Neuronal stem cell (in vitro differentiated cells): ENCODE measurements around the gene CHST11.

Source experiments
- DNase-seq: peaks from one replicate; pipeline ENCODE4 v3.0.0-alpha.2; 2013; ENCODE audit warnings: low spot score
- H2AFZ ChIP-seq: one replicate; pipeline ENCODE4 v1.6.1; 2013; ENCODE audit warnings: mild to moderate bottlenecking, low read length, inconsistent platforms
- H2AK5ac ChIP-seq: 2 replicates; pipeline ENCODE4 v1.6.1; 2013; ENCODE audit warnings: low read depth, mild to moderate bottlenecking, inconsistent platforms, low read length, moderate library complexity, mixed read lengths
- H2BK120ac ChIP-seq: 2 replicates; pipeline ENCODE4 v1.6.1; 2013; ENCODE audit warnings: low read depth, mild to moderate bottlenecking, inconsistent platforms, low read length, moderate library complexity, mixed read lengths
- H2BK12ac ChIP-seq: one replicate; pipeline ENCODE4 v1.6.1; 2013; ENCODE audit warnings: low read length, inconsistent platforms
- H2BK15ac ChIP-seq: 2 replicates; pipeline ENCODE4 v1.6.1; 2013; ENCODE audit warnings: mild to moderate bottlenecking, low read length, inconsistent platforms, mixed read lengths
- H2BK5ac ChIP-seq: one replicate; pipeline ENCODE4 v1.6.1; 2013; ENCODE audit warnings: inconsistent platforms, mild to moderate bottlenecking, low read length, moderate library complexity
- H3K14ac ChIP-seq: one replicate; pipeline ENCODE4 v1.6.1; 2013; ENCODE audit warnings: low read length, inconsistent platforms
- H3K18ac ChIP-seq: 2 replicates; pipeline ENCODE4 v1.6.1; 2013; ENCODE audit warnings: low read length, inconsistent platforms
- H3K23ac ChIP-seq: 2 replicates; pipeline ENCODE4 v1.6.1; 2013; ENCODE audit warnings: low read depth, mild to moderate bottlenecking, mixed read lengths, low read length, inconsistent platforms; ENCODE audit not compliant: poor library complexity
- H3K27ac ChIP-seq: replicated peaks from 3 replicates; pipeline ENCODE4 v1.5.1; 2013; ENCODE audit warnings: low read length, inconsistent platforms
- H3K27me3 ChIP-seq, 3 experiments: 2 replicates each; pipeline ENCODE4 v1.6.1; 2013; ENCODE audit warnings: low read length in 3 of 3, mild to moderate bottlenecking in 2 of 3, inconsistent platforms in 1 of 3, low read depth in 1 of 3, mixed read lengths in 1 of 3, moderate library complexity in 1 of 3; ENCODE audit not compliant: control insufficient read depth in 3 of 3, insufficient read depth in 3 of 3
- H3K36me3 ChIP-seq, 2 donors: replicated peaks in 1 of 2; 2 replicates each; pipeline ENCODE4 v1.6.1; 2013; ENCODE audit warnings: low read length in 2 of 2; ENCODE audit not compliant: control insufficient read depth in 2 of 2, insufficient read depth in 2 of 2
- H3K4ac ChIP-seq: 2 replicates; pipeline ENCODE4 v1.6.1; 2013; ENCODE audit warnings: inconsistent platforms, mild to moderate bottlenecking, low read length, moderate library complexity
- H3K4me1 ChIP-seq, 2 donors: 1 replicate in 1 of 2; 2 replicates in 1 of 2; pipeline ENCODE4 v1.6.1; 2013; ENCODE audit warnings: low read length in 2 of 2, low read depth in 1 of 2; ENCODE audit not compliant: control insufficient read depth in 2 of 2, insufficient read depth in 1 of 2
- H3K4me2 ChIP-seq: one replicate; pipeline ENCODE4 v1.6.1; 2013; ENCODE audit warnings: mild to moderate bottlenecking, low read length, inconsistent platforms; ENCODE audit not compliant: insufficient read depth, poor library complexity, severe bottlenecking
- H3K4me3 ChIP-seq, 2 donors: 2 replicates each; pipeline ENCODE4 v1.5.1; 2013; ENCODE audit warnings: low read length in 2 of 2, mild to moderate bottlenecking in 2 of 2, inconsistent platforms in 1 of 2, moderate library complexity in 1 of 2
- H3K79me1 ChIP-seq: one replicate; pipeline ENCODE4 v1.6.1; 2013; ENCODE audit warnings: low read depth, mild to moderate bottlenecking, inconsistent platforms, low read length, moderate library complexity
- H3K9ac ChIP-seq: one replicate; pipeline ENCODE4 v1.6.1; 2013; ENCODE audit warnings: mild to moderate bottlenecking, low read depth, low read length, inconsistent platforms; ENCODE audit not compliant: poor library complexity
- H3K9me3 ChIP-seq, 2 donors: replicated peaks in 1 of 2; 2 replicates each; pipeline versions ENCODE3 to v1.6.1; 2013; ENCODE audit warnings: low read length in 2 of 2, mild to moderate bottlenecking in 2 of 2, inconsistent platforms in 1 of 2, low read depth in 1 of 2, mixed read lengths in 1 of 2, moderate library complexity in 1 of 2; ENCODE audit not compliant: control insufficient read depth in 2 of 2, insufficient read depth in 1 of 2
- H4K8ac ChIP-seq: one replicate; pipeline ENCODE4 v1.6.1; 2013; ENCODE audit warnings: low read depth, mild to moderate bottlenecking, inconsistent platforms, low read length, moderate library complexity
- H4K91ac ChIP-seq: one replicate; pipeline ENCODE4 v1.6.1; 2013; ENCODE audit warnings: low read length, low read depth, mild to moderate bottlenecking, inconsistent platforms; ENCODE audit not compliant: poor library complexity
- WGBS, 2 donors: extraction: QIAGEN DNeasy Blood & Tissue Kit; methylation state at CpG; one replicate each; pipeline ENCODE4 v1.1.7; 2013; ENCODE audit warnings: missing lambda C conversion rate in 2 of 2, mixed read lengths in 1 of 2; ENCODE audit not compliant: insufficient read length in 2 of 2, insufficient replicate concordance in 1 of 2; ENCODE audit errors: extremely low coverage in 2 of 2; 5-methylcytosine and 5-hydroxymethylcytosine counted together

CHST11 gene

DNA sequence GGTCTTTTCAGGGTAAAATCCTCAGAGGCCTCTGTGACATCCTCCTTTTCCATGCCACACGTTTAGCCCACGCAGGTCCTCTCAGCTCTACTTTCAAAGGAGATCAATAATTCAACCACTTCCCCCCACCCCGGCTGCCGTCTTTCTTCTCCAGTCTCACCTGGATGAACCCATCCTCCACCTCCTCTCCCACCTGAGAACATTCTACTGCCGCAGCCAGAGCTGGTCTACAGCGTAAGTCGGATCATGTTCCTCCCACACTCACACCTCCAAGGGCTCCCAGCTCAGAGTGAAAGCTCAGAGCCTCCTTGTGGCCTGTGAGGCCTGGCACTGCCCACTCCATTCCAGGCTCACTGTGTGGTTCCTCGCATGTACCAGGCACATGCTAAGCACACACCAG lies 246.6 kb downstream of the CHST11 start:
- Histone ChIP-seq H3K27ac (no peak overlapping the region), H3K9ac (no peak overlapping the region), H3K23ac (no peak overlapping the region)

DNA sequence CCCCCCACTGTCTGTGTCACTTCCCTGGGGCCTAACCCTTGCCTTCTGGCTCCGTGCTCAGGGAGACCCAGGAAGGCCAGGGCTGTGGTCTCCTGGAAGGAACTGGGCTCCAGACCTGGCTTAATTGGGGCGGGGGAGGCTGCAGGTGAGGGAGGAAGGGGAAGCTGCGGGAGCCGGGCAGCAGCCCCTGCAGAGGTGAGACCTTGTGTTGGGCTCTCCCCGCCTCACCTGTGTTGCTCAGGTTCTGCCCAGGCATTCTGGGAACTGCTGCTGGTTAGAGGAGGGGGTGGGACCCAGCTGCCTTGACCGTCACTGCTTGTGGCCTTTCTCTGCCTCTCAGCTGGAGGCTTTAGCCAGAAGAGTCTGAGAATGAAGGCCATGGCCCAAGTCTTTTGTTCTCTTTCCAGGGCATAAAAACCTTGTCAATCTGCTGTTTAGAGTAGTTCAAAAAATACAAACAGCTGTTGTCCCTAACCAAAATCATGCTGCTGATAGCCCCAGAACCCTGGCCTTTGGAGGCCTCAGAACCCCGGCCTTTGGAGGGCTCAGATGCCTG lies 247.6 kb downstream of the CHST11 start:
- H2AFZ ChIP-seq, result no peak overlapping the region
- no peak overlapping the region for H2BK120ac ChIP-seq
- H3K36me3 ChIP-seq, result no peaks in the 10 kb centered on the region
- DNase-seq, result no peak
- H2BK12ac ChIP-seq, result no peak overlapping the region
- H3K9me3 ChIP-seq, result no peaks in the 10 kb centered on the region
- H3K4me1 ChIP-seq, result peaks cover 15 to 38% of the 10 kb centered on the region in 2 donors
- no peak overlapping the region for H3K9ac ChIP-seq
- H3K18ac ChIP-seq, result no peak overlapping the region
- no peak overlapping the region for H2BK15ac ChIP-seq
- H4K91ac ChIP-seq, result no peak overlapping the region
- peak overlapping the region; percentile 76 for H3K23ac ChIP-seq
- H2BK5ac ChIP-seq, result no peak overlapping the region
- H2AK5ac ChIP-seq, result peak overlapping the region; percentile 31
- WGBS, 2 donors, result no CpG with 5 or more reads among the region's 7 CpGs
- H3K14ac ChIP-seq, result peak overlapping the region; percentile 47
- no peak overlapping the region for H3K4ac ChIP-seq
- H4K8ac ChIP-seq, result no peak overlapping the region
- no peak overlapping the region for H3K27ac ChIP-seq
- no peaks in the 10 kb centered on the region for H3K79me1 ChIP-seq
- no peak overlapping the region for H3K4me3 ChIP-seq
- H3K27me3 ChIP-seq, result no peaks in the 10 kb centered on the region
- no peak overlapping the region for H3K4me2 ChIP-seq

More for the DNA sequence above, 246.6 kb downstream of the CHST11 start:
- H2BK12ac ChIP-seq, result no peak overlapping the region
- H3K4me3 ChIP-seq, result no peak overlapping the region
- H3K9me3 ChIP-seq, result no peaks in the 10 kb centered on the region
- WGBS, 2 donors, result no CpG with 5 or more reads among the region's 8 CpGs
- no peak overlapping the region for H3K4ac ChIP-seq
- no peak overlapping the region for H2BK5ac ChIP-seq
- H4K91ac ChIP-seq, result no peak overlapping the region
- no peaks in the 10 kb centered on the region for H3K36me3 ChIP-seq
- no peak overlapping the region for H3K4me2 ChIP-seq
- no peak overlapping the region for H2BK120ac ChIP-seq
- H3K4me1 ChIP-seq, result peaks cover 7 to 28% of the 10 kb centered on the region in 2 donors
- H4K8ac ChIP-seq, result no peak overlapping the region
- H3K79me1 ChIP-seq, result no peaks in the 10 kb centered on the region
- no peak overlapping the region for H2AFZ ChIP-seq
- no peak for DNase-seq
- H2BK15ac ChIP-seq, result no peak overlapping the region
- no peaks in the 10 kb centered on the region for H3K27me3 ChIP-seq
- H3K18ac ChIP-seq, result no peak overlapping the region
- no peak overlapping the region for H3K14ac ChIP-seq
- no peak overlapping the region for H2AK5ac ChIP-seq

- H2BK15ac ChIP-seq, result no peak overlapping the region
- H3K23ac ChIP-seq, result no peak overlapping the region
- H3K4me3 ChIP-seq, result no peak overlapping the region
- DNase-seq, result no peak
- no peaks in the 10 kb centered on the region for H3K36me3 ChIP-seq
- H2AFZ ChIP-seq, result no peak overlapping the region
- H3K9me3 ChIP-seq, result no peaks in the 10 kb centered on the region
- H2BK120ac ChIP-seq, result no peak overlapping the region
- no peaks in the 10 kb centered on the region for H3K79me1 ChIP-seq
- H3K14ac ChIP-seq, result no peak overlapping the region
- no peak overlapping the region for H4K91ac ChIP-seq
- peaks cover 17 to 41% of the 10 kb centered on the region in 2 donors for H3K4me1 ChIP-seq
- H3K4ac ChIP-seq, result no peak overlapping the region
- H2BK5ac ChIP-seq, result no peak overlapping the region
- no peak overlapping the region for H3K18ac ChIP-seq
- H3K4me2 ChIP-seq, result no peak overlapping the region
- H4K8ac ChIP-seq, result no peak overlapping the region
- WGBS, 2 donors, result no CpG with 5 or more reads among the region's 5 CpGs
- H3K27me3 ChIP-seq, result no peaks in the 10 kb centered on the region
- no peak overlapping the region for H2BK12ac ChIP-seq
- no peak overlapping the region for H3K9ac ChIP-seq
- H3K27ac ChIP-seq, result no peak overlapping the region
- no peak overlapping the region for H2AK5ac ChIP-seq
Measured at GRCh38 chr12:104707194-104707593, 250.4 kb downstream of the CHST11 start.

GRCh38 chr12:104707794-104708558 lies 251.2 kb downstream of the CHST11 start:
- no peaks in the 10 kb centered on the region for H3K79me1 ChIP-seq
- no peak overlapping the region for H3K23ac ChIP-seq
- no peak overlapping the region for H3K14ac ChIP-seq
- no peaks in the 10 kb centered on the region for H3K36me3 ChIP-seq
- no peak overlapping the region for H3K9ac ChIP-seq
- no peak overlapping the region for H3K4ac ChIP-seq
- H2BK5ac ChIP-seq, result no peak overlapping the region
- no peak overlapping the region for H2AK5ac ChIP-seq
- no CpG with 5 or more reads among the region's 9 CpGs for WGBS, 2 donors
- H4K91ac ChIP-seq, result no peak overlapping the region
- H2AFZ ChIP-seq, result no peak overlapping the region
- H2BK12ac ChIP-seq, result no peak overlapping the region
- no peaks in the 10 kb centered on the region for H3K27me3 ChIP-seq
- H3K4me3 ChIP-seq, result no peak overlapping the region
- no peak overlapping the region for H3K4me2 ChIP-seq
- no peaks in the 10 kb centered on the region for H3K9me3 ChIP-seq
- no peak for DNase-seq
- H3K27ac ChIP-seq, result no peak overlapping the region
- no peak overlapping the region for H2BK120ac ChIP-seq
- H4K8ac ChIP-seq, result no peak overlapping the region
- no peak overlapping the region for H2BK15ac ChIP-seq
- peaks cover 13 to 35% of the 10 kb centered on the region in 2 donors for H3K4me1 ChIP-seq
- H3K18ac ChIP-seq, result no peak overlapping the region
